Kasumi-1 (cell line): ENCODE results near the gene NFIB.

Source experiments
- DNase-seq, 2 experiments: peaks; one replicate each; lab custom pipeline; 2025; lab: John Stamatoyannopoulos, UW

NFIB gene

DNA sequence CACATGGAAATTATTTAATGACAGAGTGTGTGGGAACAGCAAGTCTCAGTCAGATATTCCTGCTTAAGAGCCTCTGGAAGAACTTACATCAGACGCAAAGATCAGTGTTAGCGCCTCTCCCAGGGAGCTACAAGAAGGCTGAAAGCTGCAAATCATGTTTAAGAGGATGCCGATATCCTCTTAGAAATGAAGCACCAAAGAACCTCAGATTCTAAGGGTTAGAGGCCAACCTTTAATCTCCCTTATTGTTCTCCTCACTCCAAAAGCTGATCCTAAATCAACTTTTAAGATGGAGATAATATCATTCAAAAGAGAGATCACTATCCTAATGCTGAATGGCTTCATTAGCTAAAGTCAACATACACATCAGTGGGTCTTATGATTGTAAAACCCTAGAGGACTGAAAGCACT, 160.6 kb downstream of the NFIB start:
- DNase-seq, result no peak

DNA sequence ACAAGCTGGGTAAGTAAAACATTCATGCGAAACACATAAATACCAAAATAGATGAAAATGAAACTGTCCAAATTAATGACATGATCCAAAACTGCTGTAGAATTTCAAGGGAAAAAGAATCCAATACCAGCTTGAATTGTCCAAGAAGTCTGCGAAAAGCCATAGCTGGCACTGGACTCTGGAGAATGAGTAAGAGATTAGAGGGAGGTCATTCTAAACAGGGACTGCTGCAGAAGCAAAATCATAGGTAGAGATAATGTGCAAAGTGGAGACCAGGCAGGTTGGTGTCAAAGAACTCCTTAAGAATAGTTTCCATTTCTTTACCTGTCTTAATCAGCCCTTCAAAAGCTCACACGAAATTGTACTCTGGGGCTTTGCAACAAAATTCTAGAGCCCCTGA, 162.5 kb downstream of the NFIB start:
- no peak for DNase-seq

DNA sequence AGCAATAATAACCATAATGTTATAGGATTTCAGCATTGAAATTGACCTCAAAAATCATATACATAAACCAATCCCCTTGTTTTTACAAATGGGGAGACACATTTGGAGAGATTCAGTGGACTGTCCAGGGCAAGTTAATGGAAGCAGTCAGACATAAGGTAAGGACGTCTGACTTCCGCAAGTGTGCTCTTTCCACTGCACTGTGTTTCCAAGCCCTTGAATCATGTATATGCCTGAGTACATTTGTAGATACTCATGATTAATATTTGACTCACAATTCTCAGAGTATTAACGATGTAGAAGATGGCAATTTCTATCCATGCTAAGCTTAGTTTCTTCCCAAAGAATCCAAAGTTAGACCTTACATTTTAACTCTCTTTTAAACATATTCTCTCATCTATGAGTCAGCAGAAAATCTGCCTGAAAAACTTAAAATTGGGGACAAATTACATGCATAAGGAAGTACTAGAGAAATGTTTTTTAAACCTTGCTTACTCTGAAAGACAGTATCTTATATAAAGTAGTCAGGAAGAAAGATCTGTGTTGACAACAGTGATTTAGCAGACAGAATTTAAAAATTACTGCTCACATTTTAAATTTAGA, 165.3 kb downstream of the NFIB start:
- DNase-seq, result no peak

DNA sequence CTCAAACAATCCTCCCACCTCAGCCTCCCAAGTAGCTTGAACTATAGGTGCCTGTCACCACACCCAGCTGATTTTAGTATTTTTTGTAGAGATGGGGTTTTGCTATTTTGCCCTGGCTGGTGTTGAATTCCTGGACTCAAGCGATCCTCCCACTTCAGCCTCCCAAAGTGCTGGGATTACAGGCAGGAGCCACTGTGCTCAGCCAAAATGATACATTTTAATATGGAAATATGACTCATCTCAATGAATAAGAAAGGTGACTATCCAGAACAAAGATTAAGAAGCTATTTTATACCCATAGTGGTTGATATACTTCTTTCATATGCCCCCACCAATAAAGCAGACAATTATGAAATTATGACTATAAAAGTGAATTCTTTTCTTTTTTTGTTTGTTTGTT, 166.2 kb downstream of the NFIB start:
- DNase-seq, result no peak

DNA sequence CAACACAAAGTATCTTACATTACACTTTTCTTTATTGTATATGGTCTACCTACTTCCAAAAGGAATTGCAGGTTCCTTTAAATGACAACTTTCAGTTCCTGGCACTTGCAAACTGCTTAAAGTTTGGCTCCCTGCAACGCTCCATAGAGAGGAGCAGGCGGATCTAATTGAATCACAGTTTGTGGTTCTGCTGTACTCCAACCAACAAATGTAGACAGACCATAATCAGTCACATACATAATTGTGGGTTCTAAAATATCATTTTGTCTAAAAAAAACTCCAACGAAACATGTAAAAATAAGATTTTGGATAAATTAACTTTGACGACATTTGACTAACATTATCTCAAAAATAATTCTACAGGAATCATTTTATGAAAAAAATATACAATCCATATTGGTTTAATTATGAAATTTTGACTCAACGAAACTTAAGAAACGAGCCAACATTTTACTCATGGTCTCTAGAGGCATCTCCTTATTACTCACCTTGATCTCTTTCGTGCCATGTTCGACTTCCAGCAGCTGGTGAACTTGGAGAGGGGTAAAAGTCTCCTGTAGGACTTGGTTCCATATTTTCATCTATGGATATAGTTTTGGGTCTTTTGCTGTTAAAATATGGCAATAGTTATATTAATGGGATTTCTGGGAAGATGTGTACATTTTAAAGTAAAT, 167.6 kb downstream of the NFIB start:
- DNase-seq, result no peak

DNA sequence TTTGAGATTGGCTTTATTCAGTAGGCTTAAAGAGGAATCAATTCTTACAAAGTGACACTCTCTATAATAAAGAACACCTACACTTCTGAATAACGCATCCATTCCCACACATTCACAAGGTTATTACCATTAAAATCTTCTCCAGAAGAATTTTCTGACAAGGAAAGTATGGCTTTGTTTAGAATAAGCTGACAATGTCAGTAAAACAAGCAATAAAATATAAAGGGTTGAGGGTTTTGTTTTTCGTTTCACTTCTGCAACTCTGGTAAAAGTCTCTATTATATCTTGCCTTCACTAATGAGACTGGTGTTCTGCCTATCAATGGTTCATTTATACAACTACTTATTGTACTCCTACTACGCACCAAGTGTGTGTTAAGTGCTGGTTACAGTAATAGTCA, 169.7 kb downstream of the NFIB start:
- no peak for DNase-seq

DNA sequence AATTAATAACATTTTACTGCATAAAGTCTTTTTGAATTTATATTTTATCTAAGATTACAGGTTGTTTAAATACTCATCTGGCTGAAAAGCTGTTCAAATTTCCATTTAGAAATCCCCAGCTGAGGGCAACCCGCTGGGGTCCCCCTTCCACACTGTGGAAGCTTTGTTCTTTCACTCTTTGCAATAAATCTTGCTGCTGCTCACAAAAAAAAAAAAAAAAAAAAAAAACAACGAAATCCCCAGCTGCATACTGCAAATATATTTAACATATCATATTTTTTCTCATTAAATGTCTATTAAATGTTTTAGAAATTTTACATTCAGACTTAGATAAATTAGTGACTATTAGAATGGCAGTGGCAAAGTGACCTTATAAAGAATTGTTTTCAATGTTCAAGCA, 172.2 kb downstream of the NFIB start:
- DNase-seq, result no peak

DNA sequence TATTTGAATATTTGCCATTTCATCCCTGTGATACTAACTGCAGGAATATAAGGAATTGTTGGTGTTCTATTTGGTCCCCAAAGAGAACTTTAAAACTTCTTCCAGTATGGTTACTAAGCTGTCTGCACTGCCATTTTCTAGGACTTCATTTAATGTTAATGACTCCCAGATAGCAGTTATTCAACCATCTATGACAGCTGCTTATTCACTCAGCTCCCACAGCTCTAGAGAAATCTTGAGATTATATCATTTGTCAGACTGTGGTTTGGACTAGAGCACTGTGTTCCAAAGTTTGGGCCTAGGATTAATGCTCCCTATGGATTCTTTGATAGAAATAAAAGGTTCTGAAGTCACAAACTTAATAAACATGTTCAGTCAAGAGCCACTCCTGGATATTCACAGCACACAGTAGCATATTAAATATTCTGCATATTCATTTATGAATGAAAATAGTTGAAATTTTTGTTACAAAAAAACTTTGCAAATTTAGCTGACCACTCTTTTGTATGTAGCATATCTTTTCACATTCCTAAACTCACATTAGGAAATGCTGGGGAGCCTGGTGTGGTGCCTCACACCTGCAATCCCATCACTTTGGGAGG, 173.7 kb downstream of the NFIB start:
- no peak for DNase-seq

DNA sequence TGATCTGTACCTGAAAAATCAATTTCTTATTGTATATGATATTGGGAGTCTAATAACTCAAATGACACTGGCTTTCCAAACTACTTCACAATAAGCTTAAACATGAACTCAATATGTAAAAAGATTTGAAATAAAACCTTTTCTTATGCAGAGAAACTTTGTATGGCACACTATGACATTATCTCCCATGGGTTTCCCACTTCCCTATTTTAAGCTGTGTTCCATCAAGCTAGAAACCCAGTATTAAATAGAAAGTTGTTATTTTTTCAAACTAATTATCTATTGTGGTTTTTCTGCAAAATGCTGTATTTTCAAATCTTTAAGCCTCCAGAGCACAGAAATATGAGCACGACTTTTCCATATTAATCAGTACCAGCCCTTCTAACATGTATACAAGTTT, 174.7 kb downstream of the NFIB start:
- DNase-seq, result no peak

DNA sequence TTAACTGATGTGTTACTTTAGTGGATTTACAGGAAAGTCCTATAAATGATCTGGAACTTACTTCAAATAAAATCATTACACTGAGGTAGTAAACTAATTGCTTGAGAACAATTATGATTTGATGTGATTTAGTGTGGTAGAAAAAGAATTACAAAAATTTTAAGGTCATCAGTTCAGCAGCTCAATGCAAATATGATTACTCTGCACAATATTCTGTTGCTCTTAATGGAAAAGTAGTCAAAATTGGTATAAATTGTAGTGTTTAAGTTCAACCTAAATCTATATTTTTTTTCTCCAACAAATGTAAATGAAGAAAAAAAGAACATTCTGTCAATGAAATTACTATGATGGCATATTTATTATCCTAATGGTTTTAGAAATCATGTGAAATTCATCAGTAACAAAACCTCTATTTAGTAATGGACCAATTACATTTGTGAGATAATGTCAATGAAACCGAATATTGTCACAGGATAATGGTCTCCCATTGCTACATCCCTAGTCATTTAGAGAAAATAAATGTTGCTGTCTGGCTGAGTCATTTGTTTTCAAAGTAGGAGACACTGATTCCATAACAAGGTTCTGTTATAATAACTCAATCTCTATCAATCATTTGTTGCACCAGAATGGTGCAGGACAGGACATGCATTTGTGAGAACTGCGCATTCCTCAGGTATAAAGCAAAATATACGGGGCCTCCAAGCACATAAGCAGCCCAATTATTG, 177.1 kb downstream of the NFIB start:
- DNase-seq, result no peak

DNA sequence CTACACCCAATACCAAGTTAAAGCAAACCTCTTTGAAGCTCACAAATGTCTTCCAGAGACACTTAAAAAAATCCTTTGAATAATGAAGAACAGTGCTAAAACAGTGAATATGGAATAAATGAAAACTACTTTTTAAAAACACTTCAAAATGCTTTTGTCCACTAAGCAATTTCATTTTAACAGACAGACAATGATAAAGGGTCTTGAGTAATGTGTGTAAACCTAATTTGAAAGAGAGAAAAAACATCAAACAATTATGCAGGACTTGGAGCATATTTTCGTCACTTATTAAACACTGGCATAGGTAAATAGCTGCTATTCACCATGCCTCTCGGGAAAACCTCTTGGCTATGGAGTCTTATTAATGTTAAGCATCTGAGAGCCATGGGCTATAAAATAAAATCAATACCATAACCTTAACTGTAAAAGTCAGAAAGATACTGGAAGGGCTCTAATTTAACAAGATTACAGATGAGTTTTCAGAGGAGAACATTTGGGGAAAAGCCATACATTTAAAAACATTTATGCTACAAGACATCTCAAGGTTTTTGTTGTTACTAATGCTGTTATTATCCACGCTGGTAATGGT, 177.8 kb downstream of the NFIB start:
- DNase-seq, result no peak

DNA sequence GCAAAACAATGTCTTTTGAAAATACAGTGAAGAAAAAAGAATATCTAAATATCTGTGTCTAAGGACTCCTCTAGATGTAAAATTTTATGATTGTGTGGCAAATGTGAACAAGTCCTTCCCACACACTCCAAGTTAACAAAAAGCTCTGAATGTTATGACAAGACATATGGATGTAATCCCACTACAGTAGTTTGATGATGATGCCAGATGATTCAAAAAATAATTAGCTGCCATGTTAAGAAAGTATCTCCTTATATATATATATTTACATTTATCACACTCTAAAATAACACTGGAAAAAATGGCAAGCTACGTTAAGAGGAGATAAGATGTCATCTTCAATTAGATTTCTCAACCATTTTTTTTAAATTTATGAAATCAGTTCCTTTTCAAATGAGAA, 178.5 kb downstream of the NFIB start:
- no peak for DNase-seq

DNA sequence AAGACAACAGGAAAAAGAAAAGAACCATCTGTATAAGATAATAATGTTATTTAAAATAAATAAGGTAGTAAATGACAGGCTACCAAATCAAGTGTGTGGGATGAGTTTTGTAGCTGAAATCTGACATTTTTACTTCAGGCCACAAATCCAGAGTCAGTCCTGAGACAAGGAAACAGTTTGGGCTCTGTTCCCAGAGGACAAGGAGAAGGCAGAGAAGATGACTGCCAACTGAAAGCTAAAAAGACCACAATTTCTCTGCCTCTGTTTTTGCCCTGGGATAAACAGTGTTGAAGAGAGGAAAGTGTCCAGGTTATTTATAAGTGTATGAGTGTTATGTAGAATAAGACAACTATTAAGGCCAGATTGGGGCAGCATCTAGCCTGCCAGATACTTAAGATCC, 180.5 kb downstream of the NFIB start:
- no peak for DNase-seq

DNA sequence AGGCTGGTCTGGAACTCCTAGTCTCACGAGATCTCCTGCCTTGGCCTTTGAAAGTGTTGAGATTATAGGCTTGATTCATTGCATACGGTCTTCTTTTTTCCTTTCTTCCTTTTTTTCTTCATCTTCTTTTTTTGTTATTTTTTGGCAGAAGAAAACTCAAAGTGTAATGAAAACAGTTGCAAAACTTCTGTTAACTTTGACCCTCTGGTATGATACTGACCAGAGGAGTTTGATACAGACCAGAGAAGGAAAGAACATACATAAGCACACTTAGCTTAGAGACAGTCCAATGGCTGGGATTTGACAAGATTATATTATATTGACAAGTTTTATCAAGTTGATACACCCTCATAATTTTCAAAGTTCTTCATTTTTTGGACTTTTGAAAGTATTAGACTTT, 181.2 kb downstream of the NFIB start:
- DNase-seq, result no peak

DNA sequence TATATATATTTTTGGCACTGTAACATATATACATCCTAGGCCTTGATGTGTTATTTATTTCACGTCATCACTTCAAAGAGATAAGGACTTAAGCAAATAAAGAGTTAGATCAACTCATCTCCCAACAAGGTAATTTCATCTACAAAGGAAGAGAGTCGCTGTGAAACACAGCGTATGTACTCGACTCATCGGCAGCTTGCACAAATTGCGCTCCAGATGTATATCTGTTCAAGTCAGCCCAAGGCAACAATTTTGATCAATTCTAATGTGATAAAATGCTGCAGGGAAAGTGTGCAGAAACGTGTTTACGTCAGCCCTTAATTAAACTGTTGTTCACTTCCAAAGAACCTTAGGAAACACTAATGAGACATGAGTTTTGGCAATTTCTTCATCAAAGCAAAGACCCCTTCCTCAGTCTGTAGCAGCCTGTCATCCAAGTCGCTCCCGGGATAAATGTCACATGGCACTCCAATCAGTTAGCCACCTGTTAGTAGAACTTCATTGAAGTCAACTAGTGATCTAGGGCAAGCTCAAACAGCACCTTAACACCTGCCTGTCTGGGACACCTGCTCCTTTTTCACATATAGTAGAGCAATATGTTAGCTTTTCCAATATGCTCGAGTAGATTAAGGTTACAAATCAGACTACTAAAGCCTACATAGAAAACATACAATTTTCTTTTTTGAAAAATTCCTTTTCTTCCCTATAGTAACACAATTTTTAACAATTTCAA, 182.4 kb downstream of the NFIB start:
- no peak for DNase-seq

DNA sequence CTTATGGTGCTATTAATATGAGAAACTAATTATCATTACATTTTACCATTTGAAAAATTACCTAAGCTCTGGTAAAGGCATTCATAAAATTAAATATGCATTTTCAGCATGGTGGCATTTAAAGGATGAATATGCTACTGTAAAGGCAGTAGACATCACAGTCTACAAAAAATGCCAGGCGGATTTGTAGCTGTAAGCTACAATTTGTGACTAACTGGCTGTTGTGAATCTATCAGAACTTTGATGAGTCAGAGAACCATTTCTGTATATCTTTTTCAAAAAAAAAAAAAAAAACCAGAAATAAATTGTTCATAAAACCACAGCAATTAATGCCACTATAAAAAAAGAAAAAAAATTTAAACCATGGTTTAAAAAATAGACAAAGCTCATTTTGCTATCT, 186.3 kb downstream of the NFIB start:
- DNase-seq, result no peak

DNA sequence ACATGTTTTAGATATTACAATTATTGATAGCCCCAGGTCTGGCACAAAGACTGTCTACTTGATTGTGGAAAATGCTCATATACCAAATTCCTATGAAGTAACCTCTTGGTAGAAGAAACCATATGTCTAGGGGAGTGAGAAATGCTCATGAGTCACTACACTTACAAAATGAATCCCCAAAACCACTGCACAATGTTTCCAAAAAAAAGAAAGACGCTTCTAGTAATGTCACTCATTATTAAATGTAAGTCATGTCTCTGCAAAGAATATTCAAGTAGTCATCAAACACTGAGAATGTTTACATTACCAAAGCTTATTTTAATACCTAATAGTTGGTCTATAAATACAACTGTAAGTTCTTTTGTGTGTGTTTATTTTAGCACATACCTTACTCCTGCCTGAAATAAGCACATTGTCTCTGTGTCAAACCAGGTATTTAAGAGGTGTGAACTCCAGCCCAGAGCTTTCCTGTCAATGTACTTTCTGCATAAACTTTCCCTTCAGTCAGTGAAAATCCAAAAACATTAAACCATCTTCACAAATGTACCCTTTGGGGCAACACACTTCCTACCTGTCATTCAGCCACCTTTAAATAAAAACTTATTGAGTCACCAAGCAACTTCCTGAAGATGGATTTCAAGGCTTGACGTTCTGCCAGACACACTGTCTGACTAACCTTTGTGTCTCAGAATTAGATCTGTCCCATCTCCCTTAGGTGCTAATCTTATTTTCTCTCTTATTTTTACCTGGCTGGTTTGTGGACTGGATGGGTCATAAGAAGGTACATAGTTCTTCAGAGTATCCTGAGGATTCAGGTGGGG, 194.0 kb downstream of the NFIB start:
- no peak for DNase-seq

DNA sequence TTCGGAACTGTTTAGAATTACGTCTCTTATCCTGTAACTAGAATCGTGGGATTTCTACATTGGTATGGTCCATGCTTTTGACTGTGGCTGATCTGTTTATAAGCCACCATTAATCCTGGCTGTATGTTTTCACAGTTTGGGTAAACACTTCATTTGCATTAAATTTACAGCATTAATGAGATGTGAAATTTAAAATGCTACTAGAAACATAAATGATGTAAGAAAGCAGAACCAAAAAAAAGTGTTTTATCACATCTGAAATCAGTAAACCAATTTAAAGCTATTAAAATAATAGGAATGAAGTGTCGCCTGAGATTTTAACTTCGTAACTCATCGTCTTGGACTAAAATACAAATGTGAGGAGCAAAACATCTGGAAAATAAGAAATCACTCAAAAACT, 201.7 kb downstream of the NFIB start:
- DNase-seq, result no peak

DNA sequence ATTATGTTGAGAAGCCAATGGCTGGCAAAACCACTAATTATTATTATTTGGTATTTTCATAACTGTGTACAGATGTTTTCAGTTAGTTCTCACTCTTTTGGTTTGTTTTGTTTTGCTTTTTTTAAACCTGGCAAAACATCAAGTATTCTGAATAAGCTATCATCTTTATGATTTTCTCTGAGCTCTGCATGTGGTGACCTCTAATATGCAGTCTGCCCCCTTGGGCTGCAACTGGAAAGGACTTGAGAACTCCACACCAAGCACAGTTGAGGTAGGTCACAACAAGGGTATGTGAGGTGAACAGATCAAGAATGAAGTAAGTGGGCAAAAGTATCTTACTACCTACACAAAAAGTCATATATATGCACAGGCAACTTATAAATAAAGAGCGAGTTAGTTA, 202.2 kb downstream of the NFIB start:
- DNase-seq, result no peak

DNA sequence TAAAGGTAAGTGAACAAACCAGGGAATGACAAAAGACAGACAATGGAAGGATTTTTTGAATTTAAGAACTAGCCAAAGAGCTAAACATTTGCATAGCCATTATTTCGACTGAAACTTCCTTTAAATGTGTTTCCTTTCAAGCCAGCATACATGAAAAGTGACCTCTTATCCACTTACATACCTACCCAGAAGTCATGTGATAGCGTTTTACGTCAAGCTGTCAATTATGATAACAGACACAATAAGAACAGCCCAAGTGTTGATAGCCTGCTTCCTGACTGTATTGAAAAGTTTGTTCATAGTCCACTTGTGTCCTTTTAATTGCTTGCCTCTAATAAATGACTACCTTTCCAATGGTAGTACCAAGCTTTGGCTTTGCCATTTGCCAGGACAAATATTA, 206.0 kb downstream of the NFIB start:
- DNase-seq, result no peak

DNA sequence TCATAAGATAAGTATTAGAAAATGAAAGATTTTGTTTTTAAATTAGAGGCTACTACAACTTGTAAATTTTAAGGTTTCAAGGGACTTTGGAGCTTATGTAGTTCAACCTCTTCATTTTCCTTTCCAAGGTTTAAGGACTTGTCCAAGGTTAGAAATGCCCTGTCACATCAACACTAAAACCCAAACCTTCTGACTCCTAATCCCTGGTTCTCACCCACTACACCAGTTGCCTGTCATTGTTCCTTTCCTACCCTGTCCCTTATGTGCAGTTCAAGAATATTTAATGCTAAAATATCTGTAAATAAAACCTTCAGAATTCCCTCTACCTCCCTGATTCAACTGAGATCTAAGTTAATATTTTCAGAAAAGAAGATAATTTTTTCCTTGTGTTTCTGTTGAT, 206.4 kb downstream of the NFIB start:
- no peak for DNase-seq
